T-helper 2 cell (primary cell): ENCODE data around the gene XPOT.
"Not testable (repeated sequence)": the region's sequence is repeated elsewhere in the genome, so short reads cannot be mapped to it uniquely, and the experiment has no call there.

Experiments used
- DNase-seq, 5 experiments: peaks; one replicate each; pipeline versions ENCODE4 v3.0.0 to v3.0.0-alpha.2; 2012 to 2022
- total RNA-seq, 2 donors: gene quantifications; one replicate each; lab custom pipeline; 2026; lab: John Stamatoyannopoulos, UW

The XPOT gene
- total RNA-seq, result 112 to 130 reads per million in 2 donors

GRCh38 chr12:64403707-64404469, at the start of gene XPOT:
Gene XPOT (plus strand): TSS chr12:64404392. CDS start chr12:64410036, 5,644 bp downstream.
- DNase-seq, result peak; percentile 79 to 99 (median 91)

GRCh38 chr12:64356209-64356608, 48.0 kb upstream of the XPOT start:
- not testable (repeated sequence) for DNase-seq

- not testable (repeated sequence) for DNase-seq
Measured at GRCh38 chr12:64361173-64361572, 43.0 kb upstream of the XPOT start.

GRCh38 chr12:64362721-64363305, 41.4 kb upstream of the XPOT start:
- no peak for DNase-seq

- DNase-seq, result no peak
Measured at GRCh38 chr12:64383675-64384074, 20.5 kb upstream of the XPOT start.

- peak in 1 of 5 experiments; percentile 63 for DNase-seq
Measured at GRCh38 chr12:64385019-64385418, 19.2 kb upstream of the XPOT start.

GRCh38 chr12:64385468-64385867, 18.7 kb upstream of the XPOT start:
- DNase-seq, result peak in 2 of 5 experiments; percentile 14 to 17

- no peak for DNase-seq
Measured at GRCh38 chr12:64387197-64387816, 16.9 kb upstream of the XPOT start.

GRCh38 chr12:64389154-64389553, 15.0 kb upstream of the XPOT start:
- no peak for DNase-seq

- peak in 1 of 5 experiments; percentile 52 for DNase-seq
Measured at GRCh38 chr12:64390275-64390851, 13.8 kb upstream of the XPOT start, which contains the start of gene C12orf56. Gene C12orf56 (minus strand): TSS chr12:64390758. CDS start chr12:64390565, 193 bp downstream.

- peak in 1 of 5 experiments; percentile 43 for DNase-seq
Measured at GRCh38 chr12:64392221-64392620, 12.0 kb upstream of the XPOT start.

- no peak for DNase-seq
Measured at GRCh38 chr12:64395739-64396138, 8.5 kb upstream of the XPOT start.

GRCh38 chr12:64400041-64400440, 4.2 kb upstream of the XPOT start:
- peak in 3 of 5 experiments; percentile 10 to 69 (median 49) for DNase-seq

- DNase-seq, result no peak
Measured at GRCh38 chr12:64402181-64402580, 2.0 kb upstream of the XPOT start.

GRCh38 chr12:64404470-64405256, 471 bp downstream of the XPOT start:
- peak in 4 of 5 experiments; percentile 18 to 67 (median 41) for DNase-seq

- no peak for DNase-seq
Measured at GRCh38 chr12:64407342-64408223, 3.4 kb downstream of the XPOT start.

- DNase-seq, result no peak
Measured at GRCh38 chr12:64411427-64411826, 7.2 kb downstream of the XPOT start.

GRCh38 chr12:64412459-64412858, 8.3 kb downstream of the XPOT start:
- DNase-seq, result no peak

- no peak for DNase-seq
Measured at GRCh38 chr12:64413884-64414283, 9.7 kb downstream of the XPOT start.

- DNase-seq, result no peak
Measured at GRCh38 chr12:64418209-64418608, 14.0 kb downstream of the XPOT start.

GRCh38 chr12:64419696-64420095, 15.5 kb downstream of the XPOT start:
- no peak for DNase-seq
